HG02885 (cell line): ENCODE measurements around the gene OTOP1.
"Not testable (repeated sequence)": the region's sequence is repeated elsewhere in the genome, so short reads cannot be mapped to it uniquely, and the experiment has no call there.

Experiments
- ATAC-seq: cut with Tn5 transposase; IDR thresholded peaks from one replicate; pipeline ENCODE4 v1.9.1; 2021; ENCODE audit warnings: mild to moderate bottlenecking; ENCODE audit not compliant: unreplicated experiment, poor library complexity

Gene OTOP1

DNA sequence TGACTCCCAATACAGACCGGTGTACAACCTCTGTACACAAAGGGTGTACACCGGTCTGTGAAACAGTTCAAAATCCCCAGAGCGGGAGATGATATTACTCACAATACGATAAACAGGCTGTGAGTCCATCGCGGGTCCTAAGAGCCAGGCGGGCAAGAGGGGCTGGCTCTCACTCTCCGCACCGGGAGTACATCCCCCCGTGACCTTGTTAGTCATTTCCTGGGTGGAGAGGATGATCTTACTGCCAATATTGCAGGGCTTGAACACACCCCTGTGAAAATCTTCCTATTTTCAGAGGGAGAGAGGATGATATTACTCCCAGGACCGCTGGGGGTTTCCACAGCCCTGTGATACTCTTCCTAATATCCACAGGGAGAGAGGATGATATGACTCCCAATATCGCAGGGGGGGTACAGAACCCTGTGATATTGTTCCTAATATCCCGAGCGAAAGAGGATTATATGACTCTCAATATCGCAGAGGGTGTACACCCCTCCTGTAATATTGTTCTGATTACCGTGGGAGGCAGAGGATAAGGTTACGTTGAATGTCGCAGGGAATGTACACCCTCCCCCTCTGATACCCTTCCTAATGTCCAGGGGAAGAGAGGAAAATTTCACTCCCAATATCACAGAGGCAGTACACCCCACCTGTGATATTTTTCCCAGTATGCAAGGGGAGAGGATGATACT lies 60.9 kb downstream of the OTOP1 start:
- ATAC-seq: not testable (repeated sequence)

DNA sequence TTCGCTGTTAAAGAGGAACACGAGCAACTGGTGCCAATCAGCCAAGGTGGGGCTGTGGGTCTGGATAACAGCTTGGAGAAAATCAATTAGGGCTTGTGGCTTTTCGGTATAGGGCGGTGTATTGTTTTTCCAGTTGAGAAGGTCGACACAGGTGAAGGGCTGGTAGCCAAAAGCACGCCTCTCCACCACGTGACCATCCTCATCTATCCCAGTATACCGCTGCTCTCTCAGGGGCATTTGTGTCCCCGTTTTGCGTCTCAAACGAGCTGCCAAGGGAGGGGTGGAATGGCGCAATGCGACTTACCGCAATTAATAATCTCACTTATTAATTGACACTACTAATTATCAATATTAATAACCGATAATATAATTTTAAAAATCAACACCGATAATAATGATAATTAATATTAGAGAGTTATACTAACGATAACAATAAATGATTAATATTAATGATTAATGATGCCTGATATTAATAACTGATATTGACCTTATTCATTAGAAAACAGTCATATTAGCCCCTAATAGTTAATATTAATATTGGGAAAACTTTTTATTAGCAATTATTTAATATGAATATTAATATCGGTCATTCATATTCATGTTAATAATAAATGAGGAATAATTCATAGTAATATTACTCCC lies 62.1 kb downstream of the OTOP1 start:
- ATAC-seq: not testable (repeated sequence)

DNA sequence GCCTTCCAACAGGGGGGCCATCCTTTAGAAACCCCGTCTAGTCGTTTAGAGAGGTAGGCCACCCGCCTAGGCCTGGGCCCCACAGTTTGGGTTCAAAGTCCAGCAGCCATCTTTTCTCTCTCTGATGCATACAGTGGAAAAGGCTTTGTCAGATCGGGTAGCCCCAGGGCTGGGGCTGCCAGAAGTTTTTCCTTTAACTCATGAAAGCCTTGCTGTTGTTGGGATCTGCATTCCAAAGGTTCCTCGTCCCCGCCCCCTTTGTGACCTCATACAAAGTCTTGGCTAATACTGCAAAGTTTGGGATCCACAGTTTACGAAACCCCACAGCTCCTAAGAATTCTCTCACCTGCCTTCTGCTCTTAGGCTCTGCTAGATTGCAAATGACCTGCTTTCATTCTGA lies 64.5 kb downstream of the OTOP1 start:
- not testable (repeated sequence) for ATAC-seq

DNA sequence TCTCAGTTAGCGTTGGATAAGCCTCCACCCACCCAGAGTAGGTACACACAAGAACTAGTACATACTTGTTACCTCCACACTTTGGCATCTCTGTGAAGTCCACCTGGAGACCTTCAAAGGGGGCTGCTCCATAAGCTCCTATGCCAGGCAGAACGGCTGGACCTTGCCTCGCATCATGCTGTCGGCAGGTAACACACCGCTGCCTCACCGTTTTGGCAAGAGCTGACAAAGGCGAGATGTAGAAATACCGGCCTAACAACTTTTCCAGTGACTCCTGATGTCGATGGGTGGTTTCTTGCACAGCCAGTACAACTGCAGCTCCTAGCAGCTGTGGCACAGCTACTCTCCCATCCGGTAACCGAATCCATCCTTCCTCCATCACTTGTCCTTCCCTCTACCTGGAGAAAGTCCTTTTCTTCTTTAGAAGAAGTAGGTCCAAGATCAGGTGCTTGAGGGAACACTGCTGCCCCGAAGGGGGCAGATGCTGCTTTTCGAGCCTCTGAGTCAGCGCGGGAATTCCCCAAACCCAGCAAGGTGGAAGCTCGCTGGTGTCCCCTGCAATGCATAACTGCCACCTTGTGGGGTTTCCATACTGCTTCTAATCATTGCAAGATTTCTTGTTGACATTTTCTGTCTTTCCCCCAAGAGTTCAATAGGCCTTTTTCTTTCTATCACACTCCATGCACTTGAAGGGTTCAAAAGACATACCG lies 65.6 kb downstream of the OTOP1 start:
- ATAC-seq: not testable (repeated sequence)

DNA sequence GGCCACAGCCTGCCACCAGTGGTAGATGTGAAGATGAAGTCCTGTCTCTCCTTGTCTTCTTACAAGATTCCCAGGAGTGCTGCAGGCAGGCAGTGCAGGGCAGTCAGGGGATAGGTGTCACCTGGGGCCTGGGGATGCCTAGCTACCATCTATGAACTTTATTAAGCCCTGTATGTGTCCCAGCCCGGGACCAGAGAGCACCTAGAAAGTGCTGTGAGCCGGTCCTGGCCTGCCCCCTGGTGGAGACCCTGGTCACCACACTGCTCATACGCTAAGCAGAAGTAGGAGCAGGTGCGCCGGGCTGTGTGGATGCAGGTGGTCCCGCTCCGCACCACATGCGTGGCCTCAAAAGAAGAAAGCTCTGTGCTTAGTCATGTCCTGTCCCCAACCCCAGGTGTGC lies 81.1 kb downstream of the OTOP1 start:
- ATAC-seq: not testable (repeated sequence)

DNA sequence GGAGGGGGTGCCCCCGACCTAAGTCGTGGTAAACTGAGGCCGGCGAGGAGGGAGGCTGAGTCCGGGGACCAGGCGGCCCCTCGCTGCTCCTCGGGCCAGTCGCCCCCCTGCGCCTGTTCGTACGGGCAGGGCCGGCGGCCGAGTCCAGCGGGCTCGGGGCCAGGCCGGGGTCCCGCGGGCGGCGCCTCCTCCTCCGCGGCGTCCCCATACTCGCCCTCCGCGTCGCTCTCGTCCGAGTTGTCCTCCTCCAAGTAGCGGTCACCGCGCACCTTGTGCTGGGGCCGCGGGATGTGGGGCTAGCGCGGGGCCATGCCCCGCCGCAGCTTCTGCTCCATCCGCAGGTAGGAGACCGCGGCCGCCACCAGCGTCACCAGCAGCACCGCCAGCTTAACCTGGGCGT lies 83.4 kb downstream of the OTOP1 start:
- ATAC-seq: not testable (repeated sequence)

DNA sequence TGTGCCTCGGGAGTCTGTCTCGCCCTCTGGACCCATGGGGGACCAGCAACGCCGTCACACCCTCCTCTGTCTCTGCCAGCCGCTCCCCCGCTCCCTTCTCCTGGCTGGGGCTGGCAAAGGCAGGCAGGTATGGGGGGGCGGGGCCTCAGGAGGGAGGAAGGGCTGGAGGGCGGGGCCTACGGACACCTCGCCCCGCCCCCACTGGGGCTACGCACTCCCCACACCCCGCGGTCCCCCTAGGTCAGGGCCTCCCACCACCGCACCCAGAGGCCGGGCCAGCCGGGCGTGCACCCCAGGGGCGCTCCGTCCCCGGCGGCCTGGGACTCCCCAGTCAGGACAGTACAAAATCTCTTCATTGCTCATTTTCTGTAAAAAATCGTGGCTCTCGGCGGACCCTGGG lies 84.0 kb downstream of the OTOP1 start:
- not testable (repeated sequence) for ATAC-seq

DNA sequence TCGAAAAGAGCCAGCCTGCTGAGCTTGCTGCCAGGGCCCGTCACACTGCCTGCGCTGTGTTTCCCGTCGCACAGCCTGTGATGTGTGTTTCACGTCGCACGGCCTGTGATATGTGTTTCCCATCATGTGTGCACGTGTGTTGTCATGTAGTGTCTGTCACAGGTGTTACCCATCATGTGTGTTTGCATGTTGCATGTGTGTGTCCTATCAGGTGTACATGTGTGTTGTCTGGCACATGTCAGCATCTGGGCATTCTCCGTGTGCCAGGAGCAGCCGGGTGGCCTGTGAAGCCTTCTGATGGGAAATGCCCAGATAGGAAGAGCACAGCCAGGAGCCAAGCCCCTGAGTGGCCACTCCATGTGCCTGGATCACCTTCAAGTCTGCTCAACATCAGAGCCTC lies 85.5 kb downstream of the OTOP1 start:
- ATAC-seq: not testable (repeated sequence)
